Adrenal gland (tissue), 12 donors: Measurements from ENCODE around the gene BHLHA9. TPM values are rescaled to one million over a fixed set of nuclear protein-coding genes. Genes with fewer than 3 reads are reported as not detected.
"Not testable (repeated sequence)": the region's sequence is repeated elsewhere in the genome, so short reads cannot be mapped to it uniquely, and the experiment has no call there.

ENCODE experiments used
- DNase-seq, 7 donors: peaks; one replicate each; pipeline ENCODE4 v3.0.0-alpha.2; 2019 to 2020
- H3K27ac ChIP-seq, 5 donors: fragments of 200-600 bp; sonication (generic) in 4 of 5; 1 replicate in 3 of 5; 2 replicates in 2 of 5; pipeline versions ENCODE4 v1.5.1 to v1.8.0; 2016 to 2020; ENCODE audit warnings: mild to moderate bottlenecking in 1 of 5
- H3K27me3 ChIP-seq: fragments of 200-600 bp; 2 replicates; pipeline ENCODE4 v1.8.0; 2021
- H3K36me3 ChIP-seq, 2 donors: fragments of 200-600 bp; replicated peaks in 1 of 2; 1 replicate in 1 of 2; 2 replicates in 1 of 2; pipeline versions ENCODE4 v1.5.1 to v1.8.0; 2018 to 2022
- H3K4me1 ChIP-seq, 2 donors: fragments of 200-600 bp; replicated peaks in 1 of 2; 1 replicate in 1 of 2; 2 replicates in 1 of 2; pipeline versions ENCODE4 v1.5.1 to v1.8.0; 2018 to 2021
- H3K4me3 ChIP-seq, 4 donors: fragments of 200-600 bp; sonication (generic) in 3 of 4; one replicate each; pipeline ENCODE4 v1.5.1; 2016 to 2018
- H3K9me3 ChIP-seq, 3 donors: fragments of 200-600 bp; sonication (generic) in 1 of 3; replicated peaks in 1 of 3; 1 replicate in 2 of 3; 2 replicates in 1 of 3; pipeline versions ENCODE4 v1.5.1 to v1.8.0; 2016 to 2021
- CTCF ChIP-seq, 6 experiments: fragments of 450-650 bp in 4 of 6; fragments of 200-600 bp in 2 of 6; sonication (generic) in 1 of 6; IDR thresholded peaks; 1 replicate in 5 of 6; 2 replicates in 1 of 6; pipeline versions ENCODE4 v1.5.1 to v1.8.0; 2016 to 2021; ENCODE audit warnings: antibody characterized with exemption in 6 of 6, mild to moderate bottlenecking in 2 of 6, moderate library complexity in 1 of 6
- POLR2A ChIP-seq, 2 donors: fragments of 450-650 bp; IDR thresholded peaks; one replicate each; pipeline ENCODE4 v1.6.1; 2017; ENCODE audit warnings: antibody characterized with exemption in 2 of 2, mild to moderate bottlenecking in 2 of 2, moderate library complexity in 1 of 2
- WGBS, 4 donors: extraction: QIAGEN DNeasy Blood & Tissue Kit in 2 of 4; methylation state at CpG; one replicate each; pipeline versions ENCODE4 v1.1.5 to v1.1.7; 2013 to 2017; 5-methylcytosine and 5-hydroxymethylcytosine counted together
- intact Hi-C, 2 donors: fragments of 100-400 bp; cut with DNase I; formaldehyde crosslinking; loops; one replicate each; pipeline versions ENCODE4 v1.14.1 to v1.15.0; 2022 to 2023
- polyA plus RNA-seq, 3 donors: library from polyadenylated mRNA; stranded (reverse); fragments of 200-250 nt in 2 of 3; fragments of 350-450 nt in 1 of 3; fragmentation: Illumina TruSeq in 1 of 3; extraction: RNeasy Lipid Tissue Mini Kit (QIAGEN cat#74804) in 1 of 3; gene quantifications; one replicate each; pipeline ENCODE4 v1.2.3, GENCODE V29; 2013 to 2014
- total RNA-seq, 9 donors: library from RNA; depleted of rRNA in 4 of 9; stranded (reverse); fragments of >200 nt in 4 of 9; fragments of 120-200 nt in 1 of 9; fragmentation: NEBNext Ultra II Directional in 1 of 9; extraction: Animal tissue kit (Norgen Biotek cat#: 25700) in 1 of 9; gene quantifications; one replicate each; pipeline versions ENCODE4 v1.1.0 to v1.2.4, GENCODE V29; 2013 to 2023
- donor health status: healthy with polysubstance abuse.
- donor health status: Bipolar disorder and iron deficiency.
- donor health status: DM: yes; HTN: yes; CAD: no.
- donor health status: DM: no; HTN: no; CAD: no.
- donor health status: DM: no; HTN: no; CAD: no.
- donor health status: DM: yes; HTN: yes; CAD: no.

BHLHA9 gene
- total and polyA plus RNA-seq, 12 donors = not detected

- peaks cover 3% of the 10 kb centered on the region for H3K27me3 ChIP-seq
- no peaks in the 10 kb centered on the region for H3K36me3 ChIP-seq
- H3K4me3 ChIP-seq = no peak overlapping the region
- H3K4me1 ChIP-seq = no peaks in the 10 kb centered on the region
- intact Hi-C loops = no loop called here
- no peak overlapping the region for H3K27ac ChIP-seq
- 84 to 92% (median 91%) methylated on average over 6 of the region's 6 CpGs for WGBS, 4 donors
- H3K9me3 ChIP-seq = no peaks in the 10 kb centered on the region
- TF ChIP-seq POLR2A (IDR thresholded peaks at IDR 0.05) (no peak), CTCF (IDR thresholded peaks at IDR 0.05) (no peak)
- DNase-seq = no peak
These were observed 32.8 kb upstream of the BHLHA9 start for GRCh38 chr17:1237471-1237870.

- H3K4me3 ChIP-seq = no peak overlapping the region
- H3K9me3 ChIP-seq = no peaks in the 10 kb centered on the region
- no peaks in the 10 kb centered on the region for H3K36me3 ChIP-seq
- intact Hi-C loops = no loop called here
- H3K27ac ChIP-seq = no peak overlapping the region
- 76 to 85% (median 79%) methylated on average over 11 of the region's 11 CpGs for WGBS, 4 donors
- TF ChIP-seq CTCF (IDR thresholded peaks at IDR 0.05) = no peak
- TF ChIP-seq POLR2A (IDR thresholded peaks at IDR 0.05) = no peak
- no peaks in the 10 kb centered on the region for H3K4me1 ChIP-seq
- no peak for DNase-seq
- H3K27me3 ChIP-seq = peaks cover 3% of the 10 kb centered on the region
These were observed 31.0 kb upstream of the BHLHA9 start for GRCh38 chr17:1239210-1239609.

DNA sequence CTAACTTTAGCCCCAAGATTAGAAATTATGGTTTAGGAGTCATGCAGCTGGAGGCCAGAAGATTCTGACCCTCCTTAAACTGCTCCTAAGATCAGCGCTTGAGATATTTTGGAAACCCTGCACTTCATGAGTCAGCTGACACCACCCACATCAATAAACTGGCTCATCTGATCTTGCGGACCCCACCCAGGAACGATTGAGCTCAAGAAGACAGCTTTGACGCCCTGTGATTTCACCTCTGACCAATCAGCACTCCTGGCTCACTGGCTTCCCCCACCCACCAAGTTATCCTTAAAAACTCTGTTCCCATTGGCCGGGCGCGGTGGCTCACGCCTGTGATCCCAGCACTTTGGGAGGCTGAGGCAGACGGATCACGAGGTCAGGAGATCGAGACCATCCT lies 29.8 kb upstream of the BHLHA9 start:
- H3K4me1 ChIP-seq, H3K9me3 ChIP-seq, H3K27ac ChIP-seq, intact Hi-C loops, DNase-seq, H3K27me3 ChIP-seq, H3K4me3 ChIP-seq, H3K36me3 ChIP-seq: not testable (repeated sequence)
- WGBS, 4 donors = 68 to 78% (median 71%) methylated on average over 9 to 11 of the region's 11 CpGs

DNA sequence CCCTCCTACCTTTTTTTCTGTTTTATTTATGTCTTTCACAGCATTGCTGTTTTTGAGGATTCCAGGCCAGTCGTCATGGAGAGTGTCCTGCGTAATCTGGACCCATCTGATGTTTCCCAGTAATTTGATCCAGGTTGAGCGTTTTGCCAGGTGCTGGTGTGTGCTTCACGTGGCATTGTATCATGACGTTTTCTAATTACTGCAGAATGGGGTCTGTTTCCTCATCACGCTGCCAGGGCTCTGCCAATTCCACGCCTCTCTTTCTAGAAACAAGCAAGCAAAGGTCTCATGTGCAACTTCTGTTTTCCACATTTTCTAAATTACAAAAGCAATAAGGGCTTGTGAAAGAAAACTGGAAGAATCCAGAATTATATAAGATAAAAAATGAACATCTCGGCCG lies 28.3 kb upstream of the BHLHA9 start:
- Histone ChIP-seq H3K4me1 (no peaks in the 10 kb centered on the region), H3K27me3 (peaks cover 3% of the 10 kb centered on the region), H3K27ac (no peak overlapping the region), H3K4me3 (no peak overlapping the region), H3K9me3 (no peaks in the 10 kb centered on the region), H3K36me3 (no peaks in the 10 kb centered on the region)
- intact Hi-C loops = no loop called here
- no peak for TF ChIP-seq CTCF (IDR thresholded peaks at IDR 0.05)
- TF ChIP-seq POLR2A (IDR thresholded peaks at IDR 0.05) = no peak
- DNase-seq = peak in 2 of 7 donors; percentile 13 to 70
- 26 to 41% (median 35%) methylated on average over 9 of the region's 9 CpGs for WGBS, 4 donors

DNA sequence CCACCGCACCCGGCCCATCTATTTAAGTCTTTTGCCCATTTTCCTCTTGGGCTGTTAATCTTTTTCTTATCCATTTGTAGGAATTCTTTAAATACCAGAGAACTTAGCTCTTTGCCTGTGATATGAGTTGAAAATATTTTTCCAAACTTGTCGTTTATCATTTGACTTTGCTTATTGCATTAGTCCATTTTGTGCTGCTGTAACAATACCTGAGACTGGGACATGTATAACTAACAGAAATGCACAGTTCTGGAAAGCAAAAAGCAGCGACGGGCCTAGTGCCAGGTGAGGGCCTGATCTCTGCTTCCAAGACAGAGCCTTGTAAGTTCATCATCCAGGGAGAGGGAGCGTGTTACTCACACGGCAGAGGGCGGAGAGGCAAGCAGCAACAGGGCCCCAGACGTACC lies 25.6 kb upstream of the BHLHA9 start:
- TF ChIP-seq CTCF (IDR thresholded peaks at IDR 0.05) (no peak), POLR2A (IDR thresholded peaks at IDR 0.05) (no peak)
- Histone ChIP-seq H3K4me3 (no peak overlapping the region), H3K36me3 (no peaks in the 10 kb centered on the region), H3K9me3 (no peaks in the 10 kb centered on the region), H3K27ac (no peak overlapping the region), H3K27me3 (no peaks in the 10 kb centered on the region), H3K4me1 (no peaks in the 10 kb centered on the region)
- WGBS, 4 donors = 77 to 83% (median 78%) methylated on average over 9 of the region's 9 CpGs
- intact Hi-C loops = no loop called here
- no peak for DNase-seq
